ENCODE results near the gene SFTPB.
"Not testable (repeated sequence)": the region's sequence is repeated elsewhere in the genome, so short reads cannot be mapped to it uniquely, and the experiment has no call there.

The SFTPB gene

DNA sequence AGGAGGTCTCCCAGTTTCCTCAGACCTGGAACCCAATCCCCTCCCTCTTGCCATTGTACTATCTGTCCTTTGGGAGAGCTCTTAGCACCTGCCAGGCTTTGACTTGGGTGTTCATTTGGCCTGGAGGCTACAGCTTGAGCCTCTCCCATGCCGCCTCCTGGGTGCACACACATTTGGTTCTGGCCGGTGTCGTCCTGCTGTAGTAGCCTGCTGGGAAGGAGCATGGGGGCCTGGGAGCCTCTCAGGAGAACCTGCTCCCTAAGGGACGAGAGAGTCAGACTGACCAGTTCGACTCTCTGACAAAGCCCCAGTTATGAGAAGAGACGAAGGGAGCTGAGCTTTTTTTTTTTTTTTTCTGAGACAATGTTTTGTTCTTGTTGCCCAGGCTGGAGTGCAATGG, 7.4 kb upstream of the SFTPB start:
- DNase-seq (ENCODE audit: low spot score) = no peak

DNA sequence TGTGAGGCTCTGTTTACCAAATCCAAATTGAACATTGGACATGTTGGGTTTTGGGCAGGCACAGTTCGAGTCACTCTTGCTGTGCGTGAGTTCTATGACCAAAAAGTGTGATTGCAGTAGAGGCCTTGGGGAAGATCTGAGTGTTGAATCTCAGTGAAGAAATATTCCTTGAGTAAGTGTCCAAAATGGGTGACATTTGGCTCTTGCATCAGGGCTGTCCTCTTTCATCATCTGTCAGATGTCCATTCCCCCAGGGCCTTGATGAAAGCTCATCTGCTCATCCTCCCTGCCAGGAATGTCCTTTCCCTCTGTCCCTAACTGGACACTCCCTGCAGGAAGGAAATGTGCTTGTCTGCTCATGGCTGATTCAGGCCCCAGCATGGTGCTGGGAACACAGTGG, 6.4 kb upstream of the SFTPB start:
- DNase-seq (ENCODE audit: low spot score) = no peak

DNA sequence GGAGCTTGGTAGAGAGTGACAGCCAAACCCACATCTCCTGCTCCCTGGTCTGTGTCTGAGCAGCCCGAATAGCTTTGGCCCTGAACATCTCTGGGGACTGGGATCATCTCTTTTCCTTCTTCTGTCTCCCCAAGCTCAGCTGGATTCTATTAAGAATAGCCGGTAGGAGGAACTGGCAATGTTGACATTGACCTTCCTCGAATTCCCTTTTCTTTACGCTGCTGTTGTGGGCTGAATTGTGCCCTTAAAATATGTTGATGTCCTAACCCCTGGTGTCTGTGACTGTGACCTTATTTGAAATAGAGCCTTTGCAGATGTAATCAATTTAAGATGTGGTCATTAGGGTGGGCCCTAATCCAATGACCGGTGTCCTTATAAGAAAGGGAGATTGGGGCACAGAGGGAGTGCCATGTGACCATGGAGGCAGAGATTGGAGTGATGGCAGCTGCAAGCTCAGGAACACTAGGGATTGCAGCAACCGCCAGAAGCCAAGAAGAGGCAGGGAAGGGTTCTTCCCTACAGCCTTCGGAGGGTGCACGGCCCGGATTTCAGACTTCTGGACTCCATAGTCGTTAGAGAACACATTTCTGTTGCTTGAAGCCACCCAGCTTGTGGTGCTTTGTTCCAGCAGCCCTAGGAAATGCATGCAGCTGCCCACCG, 5.8 kb upstream of the SFTPB start:
- no peak for DNase-seq (ENCODE audit: low spot score)

- no peak for DNase-seq (ENCODE audit: low spot score)
Measured at GRCh38 chr2:85672456-85672855, 4.5 kb upstream of the SFTPB start.

DNA sequence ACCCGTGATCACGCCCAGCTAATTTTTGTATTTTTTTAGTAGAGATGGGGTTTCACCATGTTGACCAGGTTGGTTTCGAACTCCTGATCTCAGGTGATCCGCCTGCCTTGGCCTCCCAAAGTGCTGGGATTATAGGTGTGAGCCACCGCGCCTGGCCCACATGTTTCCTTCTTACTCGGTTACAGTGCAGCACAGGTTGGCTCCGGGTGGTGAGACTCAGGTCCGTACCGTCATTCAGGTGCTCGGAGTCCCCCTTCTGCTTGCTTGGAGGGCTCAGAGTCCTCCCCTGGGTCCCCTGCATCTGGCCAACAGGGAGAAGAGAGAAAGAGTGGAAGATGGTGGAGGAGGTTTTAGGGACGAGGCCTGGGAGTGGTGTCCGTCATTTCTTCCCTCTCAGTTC, 2.4 kb upstream of the SFTPB start:
- DNase-seq (ENCODE audit: low spot score) = not testable (repeated sequence)

- no peak for DNase-seq (ENCODE audit: low spot score)
Measured at GRCh38 chr2:85669549-85669948, 1.6 kb upstream of the SFTPB start.

GRCh38 chr2:85668857-85669142, 801 bp upstream of the SFTPB start:
- no peak for DNase-seq (ENCODE audit: low spot score)

- DNase-seq (ENCODE audit: low spot score) = no peak
Measured at GRCh38 chr2:85667561-85668008, 414 bp downstream of the SFTPB start.

DNA sequence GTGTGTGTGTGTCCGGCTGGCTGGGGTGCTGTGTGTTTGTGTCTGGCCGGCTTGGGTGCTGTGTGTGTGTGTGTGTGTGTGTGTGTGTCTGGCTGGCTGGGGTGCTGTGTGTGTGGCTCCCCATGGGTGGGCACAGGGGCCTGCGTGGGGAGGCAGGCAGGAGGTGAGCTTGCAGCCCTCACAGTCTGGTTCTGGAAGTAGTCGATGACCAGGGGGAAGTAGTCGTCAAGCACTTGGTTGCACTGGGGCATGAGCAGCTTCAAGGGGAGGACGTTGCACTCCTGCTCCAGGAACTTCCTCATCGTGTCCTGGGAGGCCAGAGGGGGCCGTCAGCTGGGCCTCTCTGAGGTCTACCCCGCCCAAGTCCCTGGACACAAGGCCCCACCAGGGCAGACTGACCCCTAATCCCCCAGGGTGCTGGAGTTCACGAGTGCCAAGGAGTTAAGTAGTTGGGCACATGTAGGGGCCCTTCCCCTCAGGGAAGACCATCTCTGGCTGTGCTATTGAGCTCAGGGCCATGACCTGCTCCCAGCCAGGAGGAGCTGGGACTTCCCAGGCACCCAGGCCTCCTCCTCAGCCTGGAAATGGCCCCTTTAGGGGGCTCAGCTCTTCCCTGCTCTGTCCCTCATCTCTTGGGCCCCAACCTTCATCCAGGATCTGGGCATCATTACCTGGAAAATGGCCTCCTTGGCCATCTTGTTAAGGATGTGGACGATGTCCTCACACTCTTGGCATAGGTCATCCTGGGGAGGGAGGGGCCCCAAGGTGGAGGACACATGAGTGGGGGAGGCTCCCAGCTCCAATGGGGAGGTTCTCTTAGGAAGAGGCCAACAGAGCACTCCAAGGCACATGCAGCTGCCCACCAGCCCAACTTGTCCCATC, 1.3 kb downstream of the SFTPB start:
- no peak for DNase-seq (ENCODE audit: low spot score)

DNA sequence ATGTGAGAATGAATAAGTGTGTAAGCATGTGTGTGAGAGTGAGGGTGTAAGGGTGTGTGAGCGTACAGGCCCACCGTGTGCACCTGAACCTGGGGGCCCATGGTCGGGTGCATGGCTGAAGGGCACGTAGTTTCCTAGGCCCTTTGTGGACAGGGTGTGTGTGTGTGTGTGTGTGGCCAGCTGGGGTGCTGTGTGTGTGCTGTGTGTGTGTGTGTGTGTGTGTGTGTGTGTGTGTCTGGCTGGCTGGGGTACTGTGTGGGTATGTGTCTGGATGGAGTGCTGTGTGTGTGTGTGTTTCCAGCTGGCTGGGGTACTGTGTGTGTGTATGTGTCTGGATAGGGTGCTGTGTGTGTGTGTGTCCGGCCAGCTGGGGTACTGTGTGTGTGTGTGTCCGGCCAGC, 2.0 kb downstream of the SFTPB start:
- no peak for DNase-seq (ENCODE audit: low spot score)

- no peak for DNase-seq (ENCODE audit: low spot score)
Measured at GRCh38 chr2:85665264-85665937, 2.6 kb downstream of the SFTPB start.

DNA sequence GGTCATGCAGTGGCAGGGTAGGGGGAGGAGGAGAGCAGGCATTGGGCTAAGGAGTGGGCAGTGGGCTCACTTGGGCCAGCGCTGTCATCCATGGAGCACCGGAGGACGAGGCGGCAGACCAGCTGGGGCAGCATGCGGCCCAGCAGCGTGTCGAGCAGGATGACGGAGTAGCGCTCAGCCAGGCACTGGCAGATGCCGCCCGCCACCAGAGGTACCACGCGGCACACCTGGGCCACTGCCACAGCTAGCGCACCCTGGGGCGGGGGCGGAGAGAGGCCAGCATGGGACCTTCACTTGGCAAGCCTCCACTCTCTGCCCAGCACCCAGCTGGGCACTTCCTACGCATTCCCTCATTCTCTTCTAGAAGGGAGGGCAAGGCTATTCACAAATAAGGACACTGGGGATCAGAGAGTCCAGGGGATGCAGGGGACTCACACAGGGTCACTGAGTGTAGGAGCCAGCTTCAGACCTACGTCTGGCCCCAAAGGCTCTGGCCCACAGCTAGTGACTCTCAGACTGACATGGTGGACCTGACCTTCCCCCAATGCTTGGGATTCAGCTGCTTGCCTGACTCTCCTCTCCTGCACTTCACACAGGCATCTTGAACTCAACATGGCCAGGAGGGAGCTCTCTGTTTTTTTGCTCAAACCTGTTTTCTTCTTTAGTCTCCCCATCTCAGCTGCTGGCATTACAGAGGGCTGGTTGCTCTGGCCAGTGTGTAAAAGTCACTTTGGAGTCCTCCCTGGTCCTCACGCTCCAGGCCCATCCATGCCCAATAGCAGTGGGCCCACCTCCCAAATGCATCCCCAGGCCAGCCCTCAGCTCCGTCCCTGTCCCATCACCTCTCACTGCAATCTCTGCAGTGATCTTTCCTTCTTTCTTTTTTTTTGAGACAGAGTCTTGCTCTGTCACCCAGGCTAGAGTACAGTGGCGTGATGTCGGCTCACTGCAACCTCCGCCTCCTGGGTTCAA, 4.1 kb downstream of the SFTPB start:
- DNase-seq (ENCODE audit: low spot score) = no peak

- DNase-seq (ENCODE audit: low spot score) = no peak
Measured at GRCh38 chr2:85662899-85663593, 5.0 kb downstream of the SFTPB start.

- DNase-seq (ENCODE audit: low spot score) = no peak
Measured at GRCh38 chr2:85661139-85661858, 6.7 kb downstream of the SFTPB start.

DNA sequence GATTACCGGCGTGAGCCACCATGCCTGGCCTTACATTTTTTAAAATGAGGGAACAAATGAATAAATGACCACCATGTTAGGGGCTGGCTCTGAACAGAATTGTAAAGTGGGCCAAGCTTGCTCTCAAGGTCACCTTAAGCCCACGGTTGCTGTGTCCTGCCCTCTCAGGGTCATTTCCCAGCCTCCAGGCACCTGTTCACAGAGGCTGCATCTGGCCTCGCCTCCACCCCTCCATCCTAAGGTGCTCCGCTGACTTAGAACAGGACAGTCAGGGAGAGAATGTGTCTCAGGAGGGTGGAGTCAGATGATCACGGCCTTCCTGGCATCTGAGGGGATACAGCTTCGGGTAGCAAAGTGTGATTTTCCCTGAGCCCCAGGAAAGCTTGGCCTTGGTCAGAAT, 7.3 kb downstream of the SFTPB start:
- DNase-seq (ENCODE audit: low spot score) = no peak

- not testable (repeated sequence) for DNase-seq (ENCODE audit: low spot score)
Measured at GRCh38 chr2:85660301-85660700, 7.7 kb downstream of the SFTPB start.

DNA sequence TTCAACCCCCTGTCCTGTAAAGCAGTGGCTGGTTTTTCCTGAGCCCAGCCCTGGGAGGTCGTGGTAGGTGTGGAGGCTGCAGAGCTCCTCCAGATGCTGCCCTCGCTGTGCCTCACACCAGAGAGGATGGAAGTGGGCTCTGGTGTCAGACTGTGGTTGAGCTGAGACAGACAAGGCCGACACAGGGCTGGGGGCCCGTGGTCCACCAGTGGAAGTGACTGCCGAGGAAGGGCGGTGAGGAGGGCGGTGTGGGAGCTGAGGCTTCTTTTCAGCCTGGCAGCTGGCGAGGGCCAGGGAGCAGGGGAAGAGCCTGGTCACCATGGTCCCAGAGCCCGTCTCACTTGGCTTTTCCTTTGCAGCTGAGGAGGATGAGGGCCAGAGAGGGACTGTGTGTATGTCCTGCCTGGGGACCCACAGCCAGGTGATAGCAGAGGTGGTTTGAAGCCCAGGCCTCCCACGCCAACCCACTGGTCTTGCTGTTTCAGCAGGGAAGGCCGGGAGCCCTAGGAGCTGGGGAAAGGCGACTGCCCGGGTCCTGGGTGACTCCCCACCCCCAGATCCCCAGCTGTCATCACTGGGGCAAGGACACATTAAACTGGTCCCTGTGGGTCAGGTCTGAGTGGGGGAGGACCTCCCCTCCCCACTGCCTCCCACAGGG, 8.5 kb downstream of the SFTPB start:
- DNase-seq (ENCODE audit: low spot score) = no peak

DNA sequence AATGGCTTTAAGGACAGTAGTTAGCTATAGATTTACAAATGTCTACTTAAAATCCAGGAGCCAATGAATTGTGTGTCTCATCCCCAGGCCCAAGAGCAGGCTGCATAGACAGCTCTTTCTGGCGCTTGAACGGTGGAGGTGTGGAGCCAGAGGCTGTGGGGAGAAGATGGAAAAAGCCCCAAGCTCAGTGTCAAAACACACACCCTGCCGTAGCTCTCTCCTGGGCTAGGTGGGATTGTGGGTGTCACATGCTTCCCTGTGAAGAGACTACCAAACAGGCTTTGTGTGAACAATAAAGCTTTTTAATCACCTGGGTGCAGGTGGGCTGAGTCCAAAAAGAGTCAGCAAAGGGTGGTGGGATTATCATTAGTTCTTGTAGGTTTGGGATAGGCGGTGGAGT, 10.6 kb downstream of the SFTPB start:
- DNase-seq (ENCODE audit: low spot score) = not testable (repeated sequence)

- no peak for DNase-seq (ENCODE audit: low spot score)
Measured at GRCh38 chr2:85656468-85656867, 11.5 kb downstream of the SFTPB start.

DNA sequence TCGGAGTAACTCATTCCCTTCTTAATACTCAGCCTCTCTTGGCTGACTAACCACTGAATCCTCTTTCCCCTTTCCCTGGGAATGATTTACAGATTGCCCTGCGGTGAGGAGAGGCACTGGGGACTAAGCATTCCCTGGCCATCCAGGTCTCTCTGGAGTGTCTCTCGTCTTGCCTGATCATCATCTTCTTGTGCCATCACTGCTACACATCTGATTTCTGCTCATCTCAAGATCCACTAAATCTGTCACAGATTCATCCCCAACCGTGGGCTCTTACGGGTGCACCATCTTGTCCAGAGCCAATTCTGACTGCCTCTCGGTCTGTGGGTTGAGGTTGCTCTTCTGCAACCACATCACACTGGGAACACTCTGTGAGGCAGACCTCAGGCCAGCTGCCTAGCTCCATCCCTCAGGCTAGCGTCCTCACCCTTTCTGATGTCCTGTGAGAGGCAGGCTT, 12.0 kb downstream of the SFTPB start:
- no peak for DNase-seq (ENCODE audit: low spot score)

Data from hematopoietic multipotent progenitor cell treated with erythropoietin and hydrocortisone succinate and interleukin-3 and kit ligand, for 17 days (in vitro differentiated cells).